Measurements from ENCODE around the gene MAPK8IP2.
"Not testable (repeated sequence)": the region's sequence is repeated elsewhere in the genome, so short reads cannot be mapped to it uniquely, and the experiment has no call there.

The MAPK8IP2 gene

DNA sequence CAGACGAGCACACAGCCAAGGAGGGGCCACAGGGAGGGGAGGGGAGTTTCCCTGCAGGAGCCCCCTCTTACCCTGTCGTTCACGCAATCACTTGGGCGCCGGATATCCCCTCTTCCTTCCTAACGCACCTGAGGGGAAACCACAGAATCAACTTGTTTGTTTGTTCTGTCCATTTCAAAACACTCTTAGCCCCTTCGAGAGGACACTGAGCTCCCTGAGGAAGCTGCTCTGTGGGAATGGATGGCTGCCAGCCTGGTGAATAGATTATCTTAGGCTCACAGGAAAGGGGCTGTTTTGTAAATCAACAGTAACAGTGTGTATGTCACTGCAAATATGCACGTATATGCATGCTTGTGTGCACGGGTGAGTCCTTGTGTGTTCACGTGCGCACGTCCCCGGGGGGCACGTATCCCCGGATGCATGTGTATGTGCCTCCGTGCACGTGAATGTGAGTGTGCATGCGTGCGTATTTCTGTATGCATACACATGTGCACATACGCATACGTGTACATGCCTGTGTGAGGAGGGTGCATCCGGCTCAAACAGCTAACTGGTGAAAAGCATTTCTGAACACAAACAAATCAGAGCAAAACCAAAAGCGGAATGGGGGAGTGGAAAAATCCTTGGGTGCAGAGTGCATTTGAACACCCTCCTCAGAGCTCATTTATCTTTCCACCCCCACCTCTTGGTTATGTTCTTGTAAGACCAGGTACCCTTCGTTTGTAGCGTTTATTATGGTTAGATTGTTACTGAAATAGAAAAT lies 20.2 kb downstream of the MAPK8IP2 start:
- peak; percentile 34 for DNase-seq

GRCh38 chr22:50621356-50621880 lies 20.8 kb downstream of the MAPK8IP2 start:
- DNase-seq: no peak

- peak; percentile 17 for DNase-seq
Observed at GRCh38 chr22:50621948-50622722, 21.5 kb downstream of the MAPK8IP2 start.

DNA sequence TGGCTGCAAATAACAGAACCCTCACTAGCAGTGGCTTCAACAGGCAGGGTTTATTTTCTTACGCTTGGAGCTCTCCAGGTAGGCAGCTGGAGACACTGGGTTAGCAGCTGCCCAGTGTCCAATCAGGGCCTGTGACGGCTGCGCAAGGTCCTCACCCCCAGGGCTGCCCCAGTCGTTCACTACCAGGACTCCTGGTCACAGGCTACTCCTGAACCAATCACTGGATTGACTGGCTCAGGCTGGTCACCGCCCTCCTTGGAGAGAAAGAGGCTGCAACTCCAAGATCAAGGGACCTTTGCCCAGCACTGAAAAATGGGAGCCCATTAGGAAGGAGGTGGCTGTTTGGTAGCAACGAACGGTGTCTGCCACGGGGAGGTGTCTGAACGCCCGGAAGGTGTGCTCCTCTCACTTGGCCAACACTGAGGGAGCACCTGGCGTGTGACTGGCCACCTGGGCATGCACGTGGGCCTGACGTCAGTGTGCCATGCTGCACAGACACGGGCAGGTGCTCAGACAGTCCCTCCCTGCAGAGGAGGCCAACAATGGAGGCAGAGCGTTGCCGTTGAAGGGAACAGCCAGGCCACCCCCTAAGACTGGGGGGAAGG lies 22.2 kb downstream of the MAPK8IP2 start:
- DNase-seq: peak; percentile 92

- no peak for DNase-seq
Observed at GRCh38 chr22:50624347-50625130, 23.9 kb downstream of the MAPK8IP2 start.

- no peak for DNase-seq
Observed at GRCh38 chr22:50625131-50625567, 24.6 kb downstream of the MAPK8IP2 start.

GRCh38 chr22:50625568-50626313 lies 25.1 kb downstream of the MAPK8IP2 start:
- DNase-seq: no peak

GRCh38 chr22:50626314-50626849 lies 25.8 kb downstream of the MAPK8IP2 start:
- DNase-seq: no peak

DNA sequence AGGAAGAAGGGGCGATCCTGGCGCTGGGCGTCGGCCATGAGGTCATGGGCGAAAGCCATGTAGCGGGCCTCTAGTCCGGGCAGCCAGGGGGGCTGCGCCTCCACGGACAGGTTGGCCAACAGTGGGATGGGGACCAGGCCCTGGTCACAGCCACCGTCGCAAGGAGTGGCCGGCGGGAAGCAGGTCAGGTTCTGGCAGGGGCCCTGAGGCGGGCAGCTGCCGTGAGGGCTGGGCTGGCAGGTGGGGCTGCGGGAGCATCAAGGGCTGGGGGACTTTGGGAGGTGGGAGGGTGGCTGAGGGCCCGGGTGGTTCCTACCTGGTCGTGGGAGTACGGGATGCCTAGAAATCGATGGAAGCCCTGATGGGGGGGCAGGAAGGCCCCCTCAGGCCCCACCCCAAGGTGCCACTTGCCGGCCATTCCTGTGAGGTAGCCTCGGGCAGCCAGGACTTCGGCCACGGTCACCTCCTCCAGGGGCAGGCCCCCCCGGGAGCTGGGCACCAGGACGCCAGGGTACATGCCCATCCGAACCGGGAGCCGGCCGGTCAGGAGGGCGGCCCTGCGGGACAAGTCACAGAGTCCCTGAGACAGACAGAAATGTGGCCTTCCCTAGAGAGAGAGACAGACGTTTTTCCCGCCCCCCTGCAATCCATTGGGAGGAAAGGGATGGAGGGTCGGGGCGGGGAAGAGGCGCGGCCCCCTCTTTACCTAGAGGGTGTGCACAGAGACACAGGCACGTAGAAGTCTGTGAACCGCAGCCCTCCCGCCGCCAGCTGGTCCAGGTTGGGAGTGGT lies 26.5 kb downstream of the MAPK8IP2 start:
- no peak for DNase-seq

DNA sequence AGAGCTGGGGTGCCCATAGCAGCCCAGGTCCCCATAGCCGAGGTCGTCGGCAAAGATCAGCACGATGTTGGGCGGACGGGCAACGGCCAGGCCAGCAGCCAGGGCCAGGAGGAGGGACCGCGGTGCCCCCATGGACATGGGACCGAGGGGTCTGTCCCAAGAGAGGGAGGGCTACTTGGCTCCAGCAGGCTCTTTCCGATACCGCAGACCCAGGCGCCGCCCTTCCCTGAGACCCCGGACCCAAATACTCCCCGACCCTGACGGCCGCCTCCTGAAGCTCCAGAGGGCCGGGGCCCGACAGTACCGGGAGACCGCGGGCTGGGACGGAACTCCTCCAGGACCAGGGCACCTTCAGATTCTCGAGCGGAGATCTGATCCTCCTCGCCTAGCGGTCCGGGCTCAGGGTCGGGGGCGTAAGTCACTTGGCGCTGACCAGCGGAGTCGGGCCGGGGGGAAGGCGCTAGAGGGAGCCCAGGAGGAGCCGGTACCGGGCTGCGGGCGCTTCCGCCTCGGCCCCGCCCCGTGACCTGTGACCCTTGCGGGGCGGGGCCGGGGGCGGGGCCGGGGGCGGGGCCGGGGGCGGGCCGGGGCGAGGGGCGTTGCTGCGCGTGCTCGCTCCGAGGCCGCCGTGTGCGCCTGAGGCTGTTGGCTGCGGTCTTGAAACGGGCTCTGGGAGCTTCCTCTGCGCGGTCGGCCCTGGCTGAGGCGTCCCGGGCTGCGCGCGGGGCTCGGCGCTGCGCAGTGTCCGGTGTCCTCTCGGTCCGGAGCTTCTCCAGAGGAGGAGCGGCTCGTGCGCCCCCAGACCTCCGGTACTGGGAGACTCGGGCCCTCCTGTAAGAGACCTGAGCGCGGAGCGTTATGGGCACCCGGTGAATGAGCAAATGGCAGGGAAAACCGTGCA lies 27.3 kb downstream of the MAPK8IP2 start, which contains the start of gene ARSA:
Gene ARSA, minus strand, starts transcription at position 511 of the 901 bp plus-strand sequence. Its CDS starts 373 bp downstream, at position 138.
- DNase-seq: peak; percentile 75

DNA sequence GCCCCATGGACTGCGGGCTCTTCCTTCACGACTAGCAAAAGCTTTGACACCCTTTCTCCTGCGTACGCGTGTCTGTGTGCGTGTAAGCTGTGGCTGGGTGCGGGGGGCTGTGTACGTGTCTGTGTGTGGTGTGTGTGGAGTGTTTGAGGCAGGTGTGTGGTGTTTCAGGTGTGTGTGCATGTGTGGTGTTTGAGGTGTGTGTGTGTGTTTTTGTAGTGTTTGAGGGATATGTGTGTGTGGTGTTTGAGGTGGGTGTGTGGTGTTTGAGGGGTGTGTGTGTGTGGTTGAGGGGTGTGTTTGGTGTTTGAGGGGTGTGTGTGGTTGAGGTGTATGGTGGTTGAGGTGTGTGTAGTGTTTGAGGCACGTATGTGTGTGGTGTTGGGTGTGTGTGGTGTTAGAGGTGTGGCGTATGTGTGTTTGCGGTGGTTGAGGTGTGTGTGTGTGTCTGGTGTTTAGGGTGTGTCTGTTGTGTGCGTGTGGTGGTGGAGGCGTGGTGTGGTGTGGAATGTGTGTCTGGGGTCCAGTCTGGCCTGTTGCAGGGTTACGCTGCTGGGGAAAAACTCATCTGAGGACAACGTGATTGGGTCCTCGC lies 28.0 kb downstream of the MAPK8IP2 start:
- no peak for DNase-seq

- no peak for DNase-seq
Observed at GRCh38 chr22:50630376-50630775, 29.8 kb downstream of the MAPK8IP2 start.

DNA sequence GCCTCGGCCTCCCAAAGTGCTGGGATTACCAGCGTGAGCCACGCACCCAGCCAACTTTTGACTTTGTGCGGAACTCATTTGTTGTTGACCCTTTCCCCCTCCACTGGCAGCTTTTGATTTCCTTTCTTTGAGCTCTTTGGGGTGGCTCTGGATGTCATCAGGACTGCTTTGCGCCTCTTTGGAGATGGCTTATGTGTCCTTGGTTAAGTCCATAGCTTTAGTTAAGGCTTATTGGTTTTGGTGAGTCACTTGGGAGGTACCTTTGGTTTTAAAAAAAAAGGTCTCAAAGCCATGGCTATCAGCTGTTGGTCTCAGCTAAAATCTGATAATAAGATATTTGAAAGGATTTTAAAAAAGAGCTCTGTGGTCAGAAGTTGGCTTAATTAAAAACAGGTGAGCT lies 32.5 kb downstream of the MAPK8IP2 start:
- no peak for DNase-seq

- DNase-seq: no peak
Observed at GRCh38 chr22:50633771-50634170, 33.2 kb downstream of the MAPK8IP2 start.

- DNase-seq: no peak
Observed at GRCh38 chr22:50635591-50635990, 35.0 kb downstream of the MAPK8IP2 start.

DNA sequence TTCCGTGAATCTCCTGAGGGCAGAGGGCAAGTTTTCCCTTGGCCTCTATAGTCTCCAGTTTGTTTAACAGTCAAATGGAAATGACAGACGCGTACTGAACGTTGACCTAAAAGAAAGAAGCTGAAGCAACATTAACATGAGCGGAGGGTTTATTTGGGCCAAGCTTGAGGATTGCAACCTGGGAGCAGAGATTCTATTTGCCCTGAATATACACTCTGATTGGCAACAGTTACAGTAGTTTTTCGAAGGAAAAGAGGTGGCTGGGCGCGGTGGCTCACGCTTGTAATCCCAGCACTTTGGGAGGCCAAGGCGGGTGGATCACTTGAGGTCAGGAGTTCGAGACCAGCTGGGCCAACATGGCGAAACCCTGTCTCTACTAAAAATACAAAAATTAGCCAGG lies 39.7 kb downstream of the MAPK8IP2 start:
- not testable (repeated sequence) for DNase-seq

DNA sequence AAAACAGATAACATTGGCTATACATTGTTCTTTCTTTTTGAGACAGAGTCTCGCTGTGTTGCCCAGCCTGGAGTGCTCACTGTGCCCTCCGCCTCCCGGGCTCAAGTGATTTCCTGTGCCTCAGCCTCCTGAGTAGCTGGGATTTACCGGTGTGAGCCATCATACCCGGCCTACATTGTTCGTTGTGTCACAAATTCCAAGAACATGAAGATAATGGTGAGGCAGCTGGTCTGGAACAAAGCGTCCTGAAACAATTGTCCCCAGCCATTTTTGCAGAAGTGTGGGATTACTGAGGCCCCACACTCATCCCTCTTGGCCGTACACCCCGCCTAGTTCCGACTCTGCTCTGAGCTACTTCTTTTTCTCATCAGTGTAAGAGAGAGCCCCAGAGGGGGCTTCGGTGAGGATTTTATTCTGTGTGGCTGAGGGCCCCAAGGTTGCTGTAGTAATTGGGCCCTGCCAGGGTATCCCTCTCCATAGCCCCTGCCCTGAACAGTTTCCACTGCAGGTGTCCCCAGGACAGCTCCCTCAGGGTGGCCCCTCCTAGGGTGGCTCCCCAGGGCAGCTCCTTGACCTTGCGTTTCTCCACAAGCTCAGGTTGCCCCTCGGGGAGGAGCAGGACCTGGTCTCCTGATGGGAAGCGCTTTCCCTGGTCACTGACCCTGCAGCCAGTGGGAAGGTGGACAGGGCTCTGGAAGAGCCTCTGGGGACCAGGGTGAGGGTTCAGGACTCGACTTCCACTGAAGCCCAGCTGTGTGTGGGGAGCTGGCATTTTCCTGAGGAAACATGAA lies 40.5 kb downstream of the MAPK8IP2 start:
- no peak for DNase-seq

Data from NCI-H146 (cell line).